Measurements from ENCODE around the gene OAF.

OAF gene

DNA sequence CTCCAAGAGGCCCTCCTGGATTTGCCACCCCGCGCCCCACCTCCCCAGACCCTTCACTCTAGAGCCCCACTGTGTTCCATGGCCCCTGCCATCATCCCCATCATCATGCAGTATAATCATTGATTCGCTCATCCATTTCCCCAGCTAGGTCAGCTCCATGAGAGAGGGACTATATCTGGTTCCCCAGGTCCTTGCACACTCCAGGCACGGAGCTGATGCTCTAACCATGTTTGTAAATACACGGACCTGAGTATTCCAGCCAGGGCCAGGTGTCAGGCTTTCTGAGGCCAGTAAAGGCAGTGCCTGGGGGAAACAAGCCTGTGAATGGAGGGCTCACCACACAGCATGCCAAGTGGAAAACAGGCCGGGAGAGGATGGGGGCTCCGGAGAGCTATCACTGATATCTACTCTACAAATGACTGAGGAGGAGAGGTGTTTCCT is 27.1 kb upstream of the OAF start:
- ChIA-PET POLR2A (no interaction called here), CTCF (no interaction called here)
- TF ChIP-seq CTCF (IDR thresholded peaks at IDR 0.05; ENCODE audit: control extremely low read depth, extremely low read depth, low read depth, missing control alignments) = no peak
- DNase-seq (ENCODE audit: extremely low spot score) = no peak

DNA sequence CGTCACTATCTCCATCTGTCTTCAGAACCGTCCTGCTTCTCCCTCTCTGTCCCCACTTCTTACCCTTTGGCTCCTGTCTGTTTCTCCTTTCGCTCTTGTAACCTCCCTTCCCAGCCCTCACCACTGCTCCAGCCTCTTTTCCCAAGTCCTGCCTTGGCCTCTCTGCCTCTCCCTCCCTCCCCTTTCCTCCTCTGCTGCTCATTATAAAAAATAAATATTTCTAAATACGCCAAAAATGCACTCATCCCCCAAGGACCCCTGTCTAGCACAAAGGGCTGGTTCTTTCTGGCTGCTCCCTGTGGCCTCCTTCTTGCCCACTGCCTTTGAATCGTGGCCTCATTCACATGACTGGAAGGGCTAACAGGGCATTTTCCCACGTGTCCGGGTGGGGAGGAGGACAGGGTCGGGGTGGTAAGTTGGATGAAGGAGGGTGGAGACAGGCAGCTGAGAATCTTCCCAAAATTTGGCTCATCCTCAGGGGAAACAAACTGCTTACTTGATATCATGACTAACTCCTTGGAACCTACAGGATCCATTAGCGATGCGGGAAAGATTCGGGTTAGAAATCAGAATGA is 26.4 kb upstream of the OAF start:
- ChIA-PET CTCF (no interaction called here), POLR2A (no interaction called here)
- DNase-seq (ENCODE audit: extremely low spot score) = no peak
- TF ChIP-seq CTCF (IDR thresholded peaks at IDR 0.05; ENCODE audit: control extremely low read depth, extremely low read depth, low read depth, missing control alignments) = no peak

DNA sequence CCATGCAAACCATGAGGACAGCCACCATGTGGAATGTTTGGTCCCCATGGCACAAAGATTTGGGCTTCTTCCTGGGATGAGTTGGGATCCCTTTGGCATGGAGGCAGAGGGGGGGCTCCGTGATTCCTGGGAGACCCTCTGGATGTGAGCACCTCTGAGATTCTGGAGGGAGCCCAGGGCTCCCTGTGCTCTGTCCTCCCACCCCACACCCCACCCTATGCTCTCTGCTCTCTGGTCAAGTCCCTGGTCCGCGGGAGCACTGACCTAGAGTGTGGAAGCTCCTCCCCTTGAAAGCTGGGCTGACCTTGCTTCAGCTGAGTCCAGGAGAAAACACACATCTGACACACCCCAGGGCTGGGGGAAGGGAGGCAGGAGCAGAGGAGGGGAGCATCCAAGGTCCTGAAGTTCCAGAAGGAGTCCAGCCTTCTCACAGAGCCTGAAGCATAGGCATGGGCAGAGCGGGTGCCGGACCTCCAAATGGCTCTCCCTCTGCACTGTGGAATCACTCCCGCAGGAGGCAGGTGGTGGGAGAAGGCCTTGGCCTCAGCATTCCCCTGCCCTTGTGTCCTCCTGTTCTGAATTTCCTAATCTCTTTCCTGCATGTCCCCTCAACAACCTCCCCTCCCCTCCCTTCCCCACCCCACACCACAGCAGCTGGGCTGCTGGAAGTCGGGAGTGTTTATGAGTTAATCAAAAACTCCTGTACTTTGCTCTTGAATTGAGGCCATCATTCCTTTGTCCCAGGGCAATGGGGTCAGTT is 25.7 kb upstream of the OAF start:
- TF ChIP-seq CTCF (IDR thresholded peaks at IDR 0.05; ENCODE audit: control extremely low read depth, extremely low read depth, low read depth, missing control alignments) = no peak
- DNase-seq (ENCODE audit: extremely low spot score) = no peak
- POLR2A ChIA-PET = no interaction called here
- CTCF ChIA-PET = interaction anchor here (0.9 to 1.2 kb wide), 2 partner anchors 14 to 118 kb away, joined by 3 to 4 read pairs; no protein-coding TSS in a partner anchor

DNA sequence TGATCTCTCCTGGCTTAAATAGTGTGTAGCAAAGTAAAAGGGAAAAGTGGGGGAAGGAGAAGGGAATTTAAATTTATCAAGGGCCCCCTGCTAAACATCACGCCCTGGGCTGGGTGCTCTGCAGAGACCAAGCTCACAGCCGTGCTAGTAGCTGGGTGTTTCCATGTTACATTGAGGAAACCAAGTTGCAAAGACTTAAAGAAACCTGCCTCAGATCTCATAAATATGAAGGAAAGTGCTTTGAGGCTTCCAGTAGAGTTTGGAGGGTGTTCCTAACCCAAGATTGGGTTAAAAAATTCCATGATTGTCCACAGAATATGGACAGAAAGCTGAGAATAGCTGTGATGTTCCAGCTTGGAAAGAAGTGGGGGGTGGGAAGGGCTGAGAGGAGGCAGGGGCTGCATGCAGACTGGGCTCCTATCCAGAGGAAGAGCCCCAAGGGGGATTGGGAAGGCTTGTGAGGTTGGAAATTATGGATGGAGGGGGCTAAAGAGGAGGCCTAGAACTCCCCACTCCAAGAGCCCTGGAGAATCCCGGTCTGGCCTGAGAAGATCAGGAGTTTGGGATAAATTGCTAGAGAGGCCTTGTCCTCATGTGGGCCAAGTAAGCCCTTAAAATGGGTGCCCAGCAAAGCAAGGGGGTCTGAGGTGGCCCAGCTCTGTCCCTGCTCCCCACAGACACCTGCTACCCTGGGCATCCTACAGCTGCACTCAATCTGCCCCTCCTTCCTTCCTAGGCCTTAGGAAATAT is 25.0 kb upstream of the OAF start:
- POLR2A ChIA-PET = no interaction called here
- DNase-seq (ENCODE audit: extremely low spot score) = no peak
- CTCF ChIA-PET = interaction anchor here (0.9 to 1.2 kb wide), 3 partner anchors 15 to 117 kb away, joined by 3 to 4 read pairs (median 3); no protein-coding TSS in a partner anchor
- TF ChIP-seq CTCF (IDR thresholded peaks at IDR 0.05; ENCODE audit: control extremely low read depth, extremely low read depth, low read depth, missing control alignments) = no peak

- ChIA-PET POLR2A (no interaction called here), CTCF (interaction anchor here (1.0 kb wide), 1 partner anchor 16 kb away, joined by 3 read pairs; no protein-coding TSS in a partner anchor)
- DNase-seq (ENCODE audit: extremely low spot score) = no peak
- no peak for TF ChIP-seq CTCF (IDR thresholded peaks at IDR 0.05; ENCODE audit: control extremely low read depth, extremely low read depth, low read depth, missing control alignments)
Observed at GRCh38 chr11:120186456-120186773, 24.4 kb upstream of the OAF start.

GRCh38 chr11:120186774-120187591 is 23.8 kb upstream of the OAF start:
- peak; percentile 53 for DNase-seq (ENCODE audit: extremely low spot score)
- POLR2A ChIA-PET = no interaction called here
- no peak for TF ChIP-seq CTCF (IDR thresholded peaks at IDR 0.05; ENCODE audit: control extremely low read depth, extremely low read depth, low read depth, missing control alignments)
- CTCF ChIA-PET = interaction anchor here (0.9 to 1.0 kb wide), 2 partner anchors 17 to 113 kb away, joined by 3 read pairs; no protein-coding TSS in a partner anchor
